HG03439 (cell line): ENCODE measurements around the gene ITGB8.
"Not testable (repeated sequence)": the region's sequence is repeated elsewhere in the genome, so short reads cannot be mapped to it uniquely, and the experiment has no call there.

Source experiments
- ATAC-seq: cut with Tn5 transposase; IDR thresholded peaks from one replicate; pipeline ENCODE4 v1.9.1; 2021; ENCODE audit warnings: mild to moderate bottlenecking, moderate library complexity; ENCODE audit not compliant: unreplicated experiment

The ITGB8 gene

GRCh38 chr7:20364571-20365196, 34.0 kb downstream of the ITGB8 start:
- no peak for ATAC-seq

- ATAC-seq, result no peak
These were observed 34.8 kb downstream of the ITGB8 start for GRCh38 chr7:20365486-20365885.

DNA sequence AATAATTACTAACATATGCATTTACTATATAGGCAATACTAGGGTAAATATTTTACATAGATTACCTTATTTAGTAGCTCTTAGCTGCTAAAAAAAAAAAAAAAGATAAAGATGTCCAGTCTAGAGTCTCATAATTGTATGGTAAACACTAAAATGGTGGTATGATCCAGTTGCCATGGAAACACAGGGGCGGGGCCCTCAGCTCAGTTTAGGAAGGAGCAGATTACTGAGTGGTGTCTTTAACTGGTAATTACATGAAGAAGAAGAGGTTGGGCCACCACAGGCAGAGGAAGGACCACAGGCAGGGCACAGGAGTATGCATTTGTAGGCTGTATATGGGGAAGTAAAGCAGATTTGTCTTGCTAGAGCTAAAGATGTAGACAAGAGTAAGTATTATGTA, 43.7 kb downstream of the ITGB8 start:
- ATAC-seq, result no peak

GRCh38 chr7:20376796-20377195, 46.1 kb downstream of the ITGB8 start:
- ATAC-seq, result no peak

DNA sequence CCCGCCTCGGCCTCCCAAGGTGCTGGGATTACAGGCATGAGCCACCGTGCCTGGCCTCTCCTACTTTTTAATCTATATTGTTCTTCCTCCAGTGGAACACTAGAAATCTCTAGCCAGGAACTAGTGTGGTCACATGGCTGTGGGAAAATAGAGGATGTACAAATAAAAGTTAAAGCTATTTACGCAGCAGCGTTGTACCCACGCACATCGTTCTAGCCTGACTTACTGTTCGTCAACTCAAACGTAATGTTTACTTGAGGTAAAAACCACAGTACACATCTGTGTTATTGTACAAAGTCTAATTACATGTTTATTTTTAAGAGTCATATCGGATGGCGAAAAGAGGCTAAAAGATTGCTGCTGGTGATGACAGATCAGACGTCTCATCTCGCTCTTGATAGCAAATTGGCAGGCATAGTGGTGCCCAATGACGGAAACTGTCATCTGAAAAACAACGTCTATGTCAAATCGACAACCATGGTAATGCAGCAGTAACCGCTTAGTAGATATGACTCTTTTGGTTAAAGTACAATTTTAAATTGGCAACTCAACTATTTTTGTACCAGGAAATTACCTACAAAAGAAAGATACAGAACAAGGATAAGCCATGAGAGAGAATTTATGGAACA, 50.8 kb downstream of the ITGB8 start:
- ATAC-seq, result no peak

DNA sequence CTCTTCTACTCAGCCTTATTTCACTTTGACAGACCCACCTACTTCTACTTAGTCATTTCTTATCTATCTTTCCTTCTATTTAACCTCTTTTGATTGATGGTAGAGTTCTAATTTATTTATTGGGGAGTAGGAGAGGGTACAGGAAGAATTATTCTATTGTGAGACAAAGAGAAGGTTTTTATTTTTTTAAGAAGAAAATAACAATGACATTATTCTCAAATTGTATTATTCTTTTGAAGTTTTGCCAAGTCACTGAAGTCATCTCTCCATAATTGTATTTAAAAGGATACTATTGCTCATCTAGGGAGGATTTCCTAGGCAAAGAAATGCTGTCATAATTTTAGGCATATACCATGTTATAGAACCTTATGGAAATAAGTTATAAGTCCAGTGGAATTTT, 52.7 kb downstream of the ITGB8 start:
- no peak for ATAC-seq

DNA sequence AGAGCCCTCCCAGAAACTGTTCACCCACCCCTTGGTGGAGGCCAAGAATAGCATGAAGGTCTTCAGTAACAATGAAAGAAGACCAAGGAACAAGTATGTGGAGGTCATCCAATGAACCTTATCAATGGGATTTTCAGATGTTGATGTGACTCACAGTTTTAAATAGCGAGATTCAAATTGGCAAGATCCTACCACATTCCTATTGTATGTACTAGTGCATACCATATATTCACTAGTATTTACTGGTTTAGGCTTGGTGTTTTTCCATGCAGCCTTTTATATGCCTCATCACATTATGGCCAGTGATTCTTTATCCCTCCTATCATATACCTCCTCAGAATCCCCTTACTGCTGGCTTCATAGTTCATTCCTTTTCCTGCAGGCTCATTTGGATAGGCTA, 54.4 kb downstream of the ITGB8 start:
- ATAC-seq, result no peak

DNA sequence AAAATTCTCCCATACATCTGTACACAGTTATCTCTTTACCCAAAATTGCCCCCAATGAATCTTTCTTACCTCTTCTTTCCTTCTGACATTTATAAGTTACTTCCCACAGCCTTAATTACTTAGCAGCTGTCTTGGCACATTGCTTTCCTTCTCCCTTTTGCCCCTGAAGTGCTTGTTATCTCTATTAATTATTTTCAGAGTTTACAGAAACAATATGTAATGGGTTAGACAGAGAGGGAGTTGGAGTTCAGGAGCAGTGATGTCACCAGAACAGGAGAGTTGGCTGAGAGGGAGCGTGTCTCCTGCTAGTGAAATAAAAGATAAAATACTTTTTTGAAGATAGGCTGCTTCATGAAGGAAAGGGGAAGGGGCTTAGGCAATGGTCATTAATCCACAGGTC, 57.4 kb downstream of the ITGB8 start:
- no peak for ATAC-seq

DNA sequence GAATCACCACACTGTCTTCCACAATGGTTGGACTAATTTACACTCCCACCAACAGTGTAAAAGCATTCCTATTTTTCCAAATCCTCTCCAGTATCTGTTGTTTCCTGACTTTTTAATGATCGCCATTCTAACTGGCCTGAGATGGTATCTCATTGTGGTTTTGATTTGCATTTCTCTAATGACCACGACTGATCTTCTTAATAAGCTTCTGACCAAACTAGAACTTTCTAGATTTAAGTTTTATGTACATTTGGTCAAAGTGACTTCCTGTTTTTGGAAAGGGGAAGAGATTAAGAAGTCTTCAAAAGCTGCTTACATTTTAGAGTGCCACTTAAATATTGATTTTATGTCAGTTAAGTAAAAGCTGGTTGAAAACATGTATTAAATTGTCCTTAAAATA, 58.5 kb downstream of the ITGB8 start:
- not testable (repeated sequence) for ATAC-seq

- ATAC-seq, result no peak
These were observed 62.4 kb downstream of the ITGB8 start for GRCh38 chr7:20393021-20393610.

- no peak for ATAC-seq
These were observed 62.9 kb downstream of the ITGB8 start for GRCh38 chr7:20393616-20394015.

GRCh38 chr7:20394284-20394683, 63.6 kb downstream of the ITGB8 start:
- ATAC-seq, result no peak

DNA sequence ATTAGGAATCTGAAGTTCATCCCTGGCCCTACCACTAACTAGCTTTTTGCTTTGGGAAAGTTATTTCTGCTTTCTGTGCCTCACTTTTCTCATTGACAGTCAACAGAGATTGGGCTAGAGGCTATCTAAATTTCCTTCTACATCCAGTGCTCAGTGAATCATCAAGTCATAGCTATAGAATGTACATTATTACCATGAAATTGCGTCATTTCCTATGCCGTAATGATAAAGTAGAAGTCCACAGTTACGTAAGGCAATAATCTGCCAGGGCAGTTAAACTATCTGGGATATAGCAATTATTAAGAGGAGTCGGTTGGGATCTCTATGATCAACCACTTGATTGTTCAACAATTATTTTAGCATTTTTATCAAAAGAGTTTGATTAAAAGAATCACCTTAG, 64.4 kb downstream of the ITGB8 start:
- ATAC-seq, result no peak

DNA sequence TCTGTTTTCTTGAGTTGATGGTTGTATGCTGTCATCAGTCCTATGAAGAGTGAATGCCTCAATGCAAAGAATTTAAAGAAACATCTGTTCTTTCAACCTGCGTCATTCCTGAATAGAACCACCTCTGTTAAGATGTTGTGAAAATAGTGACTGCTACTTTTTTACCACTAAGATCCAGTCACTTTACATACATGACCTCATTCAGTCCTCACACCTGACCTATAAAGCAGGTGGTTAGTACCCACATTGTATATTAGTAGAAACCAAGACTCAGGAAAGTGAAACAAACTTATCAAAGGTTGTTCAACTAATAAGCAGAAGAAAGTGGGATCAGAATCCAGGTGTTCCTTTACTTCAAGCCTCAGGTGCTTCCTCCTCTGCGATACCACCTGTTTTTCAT, 64.8 kb downstream of the ITGB8 start:
- peak; percentile 82 for ATAC-seq

- ATAC-seq, result no peak
These were observed 68.8 kb downstream of the ITGB8 start for GRCh38 chr7:20399521-20399920.

GRCh38 chr7:20401861-20402746, 71.4 kb downstream of the ITGB8 start:
- ATAC-seq, result no peak

DNA sequence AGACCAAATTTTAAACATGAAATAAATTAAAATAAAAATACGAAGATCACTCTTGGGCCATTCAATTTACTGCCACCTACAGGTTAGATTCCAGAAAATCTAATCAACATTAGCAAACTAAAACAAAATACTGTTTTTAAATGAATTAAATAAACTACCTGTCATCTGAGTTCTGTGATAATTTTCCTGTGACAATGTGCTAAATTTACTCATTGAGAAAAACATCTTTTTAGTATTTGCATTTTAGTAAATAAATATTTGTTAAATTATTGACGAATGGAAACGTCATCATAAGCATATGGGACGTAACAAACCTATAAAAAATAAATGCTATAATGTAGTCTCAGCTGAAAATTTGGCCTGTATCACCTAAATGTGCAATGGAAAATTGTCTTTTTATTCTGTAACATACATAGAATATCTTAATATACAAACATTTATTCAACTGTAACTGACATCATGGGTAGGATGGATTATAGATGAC, 72.1 kb downstream of the ITGB8 start:
- ATAC-seq, result no peak

GRCh38 chr7:20403331-20403730, 72.6 kb downstream of the ITGB8 start:
- ATAC-seq, result no peak

DNA sequence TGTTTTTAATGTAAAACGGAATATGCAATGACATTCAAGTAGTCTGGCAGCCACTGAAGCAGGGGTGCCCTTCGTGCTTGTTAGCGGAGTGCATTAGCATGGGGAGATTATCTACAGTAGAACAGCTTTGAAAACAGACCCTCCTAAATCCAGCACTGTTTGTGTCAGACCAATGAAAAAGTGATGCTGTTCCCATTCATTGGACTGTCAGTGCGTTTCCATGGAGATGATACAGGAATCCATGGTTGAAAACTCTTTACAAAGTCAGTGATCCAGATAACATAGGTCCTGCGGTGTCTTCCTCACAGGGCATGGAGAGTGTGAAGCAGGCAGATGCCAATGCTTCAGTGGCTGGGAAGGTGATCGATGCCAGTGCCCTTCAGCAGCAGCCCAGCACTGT, 73.6 kb downstream of the ITGB8 start:
- ATAC-seq, result no peak

GRCh38 chr7:20407585-20408466, 77.1 kb downstream of the ITGB8 start:
- ATAC-seq, result no peak

- ATAC-seq, result no peak
These were observed 77.7 kb downstream of the ITGB8 start for GRCh38 chr7:20408467-20408826.
